Erythroblast (primary cell): ENCODE data around the gene NOS1AP.

Experiments used
- GATA1 ChIP-seq: IDR thresholded peaks from 2 replicates; pipeline ENCODE4 v1.6.1; 2011; ENCODE audit warnings: low read depth, mild to moderate bottlenecking, control low read depth, low read length, moderate library complexity
- POLR2A ChIP-seq: IDR thresholded peaks from 2 replicates; pipeline ENCODE4 v1.6.1; 2011; ENCODE audit warnings: mild to moderate bottlenecking, low read length

- TF ChIP-seq POLR2A (no peak), GATA1 (no peak)
These were observed 144.7 kb downstream of the NOS1AP start for GRCh38 chr1:162214202-162214601.
